ENCODE measurements around the gene ANKIB1. TPM values are rescaled to one million over a fixed set of nuclear protein-coding genes. Genes with fewer than 3 reads are reported as not detected.

The ANKIB1 gene
- total and polyA plus RNA-seq, 9 of the 15 experiments (the other 6 are each of a cell fraction or from before 2014, with no cell fraction given), result 5.9 to 25.2 (median 16.1) TPM

DNA sequence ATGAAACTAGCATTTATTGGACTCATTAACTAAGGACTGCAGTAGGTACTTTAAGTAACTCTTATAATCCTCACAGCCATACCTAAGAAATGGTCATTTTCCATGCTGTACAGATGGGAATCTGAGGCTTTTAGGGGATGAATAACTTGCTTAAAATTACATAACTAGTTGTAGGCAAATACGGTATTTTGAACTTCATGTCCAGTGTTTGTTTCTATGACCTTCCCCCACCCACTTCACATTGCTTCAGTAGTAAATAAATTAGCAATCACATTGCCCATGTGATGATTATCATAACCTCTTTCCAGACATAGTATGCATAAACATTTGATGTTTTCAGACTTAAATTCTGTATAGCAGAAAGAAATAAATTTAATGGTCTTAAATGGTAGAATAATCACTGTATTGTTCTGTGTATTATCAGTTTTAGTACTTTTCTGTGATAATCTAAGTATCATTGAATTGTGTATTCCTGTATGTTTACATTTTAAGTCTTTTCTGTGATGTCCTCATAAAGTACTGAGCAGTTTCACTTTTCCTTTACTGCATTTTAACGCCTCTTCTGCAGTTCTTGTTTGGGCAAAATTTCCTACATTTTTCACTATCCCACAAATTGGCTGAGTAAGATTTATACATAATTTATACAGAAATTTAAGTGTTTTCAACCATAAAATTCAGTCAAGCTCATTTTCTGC lies 48.3 kb downstream of the ANKIB1 start:
- Histone ChIP-seq H3K36me3 (ENCODE audit: control insufficient read depth, insufficient read depth, low read length) (peaks cover 17% of the 10 kb centered on the region; the same call in 2 of the 3 replicates), H3K9me3 (replicated peaks; ENCODE audit: control insufficient read depth, insufficient read depth, low read depth, low read length) (no peaks in the 10 kb centered on the region), H3K4me3 (no peak overlapping the region), H3K4me1 (replicated peaks in 1 of 2; ENCODE audit: control insufficient read depth in 2 of 2, insufficient read depth in 2 of 2, low read length in 2 of 2) (peaks cover 0 to 3% of the 10 kb centered on the region in 2 experiments; a peak in 1 of 5 replicates), H2AFZ (ENCODE audit: low read depth, low read length) (no peak overlapping the region), H4K20me1 (replicated peaks; ENCODE audit: control insufficient read depth, insufficient read depth, low read length) (no peaks in the 10 kb centered on the region), H3K79me2 (ENCODE audit: control insufficient read depth, insufficient read depth, low read length) (peaks cover 4% of the 10 kb centered on the region; the same call in 2 of the 3 replicates), H3K27me3 (ENCODE audit: control insufficient read depth in 2 of 2, insufficient read depth in 2 of 2, low read length in 2 of 2) (no peaks in the 10 kb centered on the region), H3K9ac (ENCODE audit: insufficient read depth in 1 of 2, low read depth in 2 of 2, low read length in 2 of 2) (no peak overlapping the region), H3K9me1 (ENCODE audit: control insufficient read depth, insufficient read depth, low read length) (no peaks in the 10 kb centered on the region), H3K4me2 (ENCODE audit: insufficient read depth, low read length) (no peak overlapping the region), H3K27ac (ENCODE audit: extremely low read depth, low read depth, low read length) (no peak overlapping the region)
- no peak for ATAC-seq
- BruUV-seq (replicated peaks), result no TSS peak
- no peak for DNase-seq (ENCODE audit: extremely low read depth in 1 of 4, low spot score in 3 of 4)
- no peak for TF ChIP-seq SMARCA4 (IDR thresholded peaks at IDR 0.05)
- in situ Hi-C loops (cut with MboI), result no loop called here
- FAIRE-seq, result no peak
- CTCF ChIA-PET (ENCODE audit: low intra/inter-chr PET ratio), result no interaction called here
- POLR2A ChIA-PET, result interaction anchor here (0.7 to 2.0 kb wide), 4 partner anchors 11 to 49 kb away, joined by 3 to 6 read pairs (median 4); partner anchors contain the start of genes ANKIB1 and KRIT1
- intact Hi-C loops (cut with micrococcal nuclease), result loop anchor here (10.0 kb wide), 1 partner anchor 49 kb away; the partner anchor contains the start of genes ANKIB1 and KRIT1
- WGBS (ENCODE audit: insufficient coverage, low coverage, missing lambda C conversion rate), result 92% methylated on average over 2 of the region's 2 CpGs

DNA sequence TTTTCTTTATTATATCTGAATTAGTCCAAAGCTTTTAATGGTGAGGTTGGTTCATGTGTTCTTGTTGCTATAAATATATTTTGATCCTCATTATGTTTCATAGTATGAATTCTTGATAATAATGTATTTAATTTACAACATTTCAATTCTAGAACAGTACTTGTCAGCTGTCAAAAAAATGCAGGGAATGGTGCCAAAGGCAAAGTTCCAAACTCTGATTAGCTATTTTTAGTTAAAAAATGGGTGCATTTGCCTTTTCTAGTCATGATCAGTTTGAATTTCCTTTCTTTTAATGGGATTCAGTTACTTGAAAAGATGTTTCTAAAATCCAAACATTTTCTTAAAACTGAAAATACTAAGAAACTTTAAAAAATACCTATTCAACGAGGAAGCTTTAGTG lies 49.6 kb downstream of the ANKIB1 start:
- intact Hi-C loops (cut with micrococcal nuclease), result loop anchor here (10.0 kb wide), 1 partner anchor 51 kb away; the partner anchor contains the start of genes ANKIB1 and KRIT1
- TF ChIP-seq DPF2 (IDR thresholded peaks at IDR 0.05) (no peak), NFE2 (IDR thresholded peaks at IDR 0.05; ENCODE audit: low read depth) (no peak), ZNF143 (CRISPR knock-in tag; IDR thresholded peaks at IDR 0.05) (no peak)
- WGBS (ENCODE audit: insufficient coverage, low coverage, missing lambda C conversion rate), result 58% methylated on average over 1 of the region's 1 CpG
- no peak overlapping the region for H3K9ac ChIP-seq (ENCODE audit: insufficient read depth in 1 of 2, low read depth in 2 of 2, low read length in 2 of 2)
- FAIRE-seq (no peak), DNase-seq (ENCODE audit: extremely low read depth in 1 of 4, low spot score in 3 of 4) (no peak), ATAC-seq (no peak)
- H3K79me2 ChIP-seq (ENCODE audit: control insufficient read depth, insufficient read depth, low read length), result no peaks in the 10 kb centered on the region; the same call in 2 of the 3 replicates
- H3K4me1 ChIP-seq (replicated peaks in 1 of 2; ENCODE audit: control insufficient read depth in 2 of 2, insufficient read depth in 2 of 2, low read length in 2 of 2), result peaks cover 0 to 3% of the 10 kb centered on the region in 2 experiments; a peak in 1 of 5 replicates
- in situ Hi-C loops (cut with MboI), result no loop called here
- no peaks in the 10 kb centered on the region for H3K9me1 ChIP-seq (ENCODE audit: control insufficient read depth, insufficient read depth, low read length)
- ChIA-PET POLR2A (interaction anchor here (0.8 to 2.0 kb wide), 3 partner anchors 15 to 57 kb away, joined by 3 to 5 read pairs (median 3); no protein-coding TSS in a partner anchor), CTCF (ENCODE audit: low intra/inter-chr PET ratio) (no interaction called here)
- H3K4me2 ChIP-seq (ENCODE audit: insufficient read depth, low read length), result no peak overlapping the region
- H3K9me3 ChIP-seq (replicated peaks; ENCODE audit: control insufficient read depth, insufficient read depth, low read depth, low read length), result no peaks in the 10 kb centered on the region
- H3K4me3 ChIP-seq, result no peak overlapping the region
- no peak overlapping the region; the same call in 2 of the 3 replicates for H3K27ac ChIP-seq (ENCODE audit: extremely low read depth, low read depth, low read length)
- no peaks in the 10 kb centered on the region for H4K20me1 ChIP-seq (replicated peaks; ENCODE audit: control insufficient read depth, insufficient read depth, low read length)
- H2AFZ ChIP-seq (ENCODE audit: low read depth, low read length), result no peak overlapping the region
- no TSS peak for BruUV-seq (replicated peaks)
- H3K27me3 ChIP-seq (ENCODE audit: control insufficient read depth in 2 of 2, insufficient read depth in 2 of 2, low read length in 2 of 2), result no peaks in the 10 kb centered on the region
- H3K36me3 ChIP-seq (ENCODE audit: control insufficient read depth, insufficient read depth, low read length), result peaks cover 20% of the 10 kb centered on the region; the same call in 2 of the 3 replicates

All from K562 (cell line).